ENCODE data around the gene SLC38A2.

Gene SLC38A2

DNA sequence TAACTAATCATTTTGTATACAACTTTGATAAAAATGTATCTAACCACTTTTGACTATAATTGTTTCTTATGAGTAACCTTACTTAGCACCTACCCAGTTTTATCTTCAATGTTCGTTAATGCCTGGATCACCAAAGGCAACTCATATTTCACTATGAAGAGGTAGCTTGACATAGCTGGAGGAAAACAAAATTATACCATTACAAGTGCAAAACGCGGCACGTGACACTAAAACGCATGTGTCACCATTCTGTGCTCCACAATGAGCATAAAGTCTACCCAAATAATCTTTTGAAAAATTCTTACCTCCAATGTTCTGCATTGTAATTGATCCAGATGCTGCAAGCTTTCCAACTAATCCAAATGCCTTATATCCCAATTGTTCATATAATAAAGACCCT lies 5.8 kb downstream of the SLC38A2 start:
- Histone ChIP-seq H3K4me1 (ENCODE audit: insufficient read depth, low read length) (peaks cover 24% of the 10 kb centered on the region; the same call in 1 of the 2 replicates), H3K27me3 (ENCODE audit: insufficient read depth, low read length) (no peaks in the 10 kb centered on the region), H3K4me3 (ENCODE audit: low read length) (no peak overlapping the region), H3K27ac (ENCODE audit: low read depth, low read length) (no peak overlapping the region), H3K9ac (ENCODE audit: low read depth, low read length) (no peak overlapping the region), H3K36me3 (ENCODE audit: insufficient read depth, low read length) (peaks cover 94% of the 10 kb centered on the region), H3K9me3 (ENCODE audit: insufficient read depth, low read depth, low read length) (no peaks in the 10 kb centered on the region)
- WGBS: 96% methylated on average over 5 of the region's 5 CpGs

- no peak overlapping the region for H3K27ac ChIP-seq (ENCODE audit: low read depth, low read length)
- peaks cover 24% of the 10 kb centered on the region; the same call in 1 of the 2 replicates for H3K4me1 ChIP-seq (ENCODE audit: insufficient read depth, low read length)
- no peaks in the 10 kb centered on the region for H3K27me3 ChIP-seq (ENCODE audit: insufficient read depth, low read length)
- WGBS: 90% methylated on average over 1 of the region's 2 CpGs
- H3K4me3 ChIP-seq (ENCODE audit: low read length): no peak overlapping the region
- peaks cover 100% of the 10 kb centered on the region for H3K36me3 ChIP-seq (ENCODE audit: insufficient read depth, low read length)
- no peaks in the 10 kb centered on the region for H3K9me3 ChIP-seq (ENCODE audit: insufficient read depth, low read depth, low read length)
- H3K9ac ChIP-seq (ENCODE audit: low read depth, low read length): no peak overlapping the region
Measured at GRCh38 chr12:46365951-46366379, 6.6 kb downstream of the SLC38A2 start.

DNA sequence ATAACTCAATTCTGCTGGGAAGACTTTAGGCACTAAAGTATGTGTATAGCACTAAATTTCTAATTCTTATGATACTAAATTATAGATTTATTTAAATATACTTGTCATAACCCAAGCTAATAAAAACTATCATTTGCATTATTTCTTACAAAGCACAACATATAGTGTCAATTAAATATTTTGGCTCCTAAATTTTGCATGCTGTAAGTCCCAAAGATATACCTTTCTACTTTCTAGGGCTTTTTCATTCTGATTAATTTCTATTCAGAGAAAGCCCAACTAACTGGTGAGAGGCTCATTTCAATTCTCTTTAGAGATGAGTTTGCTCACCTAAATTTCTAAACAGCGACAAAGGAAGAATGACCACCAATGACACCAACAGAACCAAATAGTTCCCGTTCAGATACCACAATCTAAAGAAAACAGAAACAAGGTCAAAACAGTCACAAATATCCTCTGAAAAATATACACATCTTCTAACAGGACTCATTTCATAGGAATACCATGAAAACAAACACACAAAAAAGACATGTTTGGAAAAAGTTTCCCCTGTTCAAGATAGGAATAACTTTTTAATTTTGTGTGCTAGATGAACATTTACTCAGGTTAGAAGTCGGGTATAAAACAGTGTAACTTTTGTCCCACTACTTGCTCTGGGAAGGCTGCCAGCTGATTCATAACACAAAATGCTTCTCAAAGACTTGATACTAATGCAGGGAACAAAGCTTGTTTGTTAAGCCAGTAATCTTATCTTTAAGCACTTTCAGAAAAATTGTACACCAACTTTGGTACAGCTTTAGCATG lies 7.6 kb downstream of the SLC38A2 start:
- 96% methylated on average over 3 of the region's 3 CpGs for WGBS
- no peak overlapping the region for H3K9ac ChIP-seq (ENCODE audit: low read depth, low read length)
- H3K27me3 ChIP-seq (ENCODE audit: insufficient read depth, low read length): no peaks in the 10 kb centered on the region
- H3K36me3 ChIP-seq (ENCODE audit: insufficient read depth, low read length): peaks cover 100% of the 10 kb centered on the region
- H3K4me1 ChIP-seq (ENCODE audit: insufficient read depth, low read length): peaks cover 17% of the 10 kb centered on the region; the same call in 1 of the 2 replicates
- H3K27ac ChIP-seq (ENCODE audit: low read depth, low read length): no peak overlapping the region
- H3K9me3 ChIP-seq (ENCODE audit: insufficient read depth, low read depth, low read length): no peaks in the 10 kb centered on the region
- no peak overlapping the region for H3K4me3 ChIP-seq (ENCODE audit: low read length)

GRCh38 chr12:46364300-46364696 lies 8.3 kb downstream of the SLC38A2 start:
- Histone ChIP-seq H3K4me3 (ENCODE audit: low read length) (no peak overlapping the region), H3K9me3 (ENCODE audit: insufficient read depth, low read depth, low read length) (no peaks in the 10 kb centered on the region), H3K4me1 (ENCODE audit: insufficient read depth, low read length) (peaks cover 10% of the 10 kb centered on the region; the same call in 1 of the 2 replicates), H3K9ac (ENCODE audit: low read depth, low read length) (no peak overlapping the region), H3K27ac (ENCODE audit: low read depth, low read length) (no peak overlapping the region), H3K36me3 (ENCODE audit: insufficient read depth, low read length) (peaks cover 100% of the 10 kb centered on the region), H3K27me3 (ENCODE audit: insufficient read depth, low read length) (no peaks in the 10 kb centered on the region)
- 86% methylated on average over 3 of the region's 3 CpGs for WGBS

GRCh38 chr12:46363582-46364299 lies 8.8 kb downstream of the SLC38A2 start:
- H3K27me3 ChIP-seq (ENCODE audit: insufficient read depth, low read length): no peaks in the 10 kb centered on the region
- no peak overlapping the region for H3K4me3 ChIP-seq (ENCODE audit: low read length)
- peaks cover 100% of the 10 kb centered on the region for H3K36me3 ChIP-seq (ENCODE audit: insufficient read depth, low read length)
- no peak overlapping the region for H3K9ac ChIP-seq (ENCODE audit: low read depth, low read length)
- WGBS: 96% methylated on average over 9 of the region's 9 CpGs
- H3K9me3 ChIP-seq (ENCODE audit: insufficient read depth, low read depth, low read length): no peaks in the 10 kb centered on the region
- no peak overlapping the region for H3K27ac ChIP-seq (ENCODE audit: low read depth, low read length)
- H3K4me1 ChIP-seq (ENCODE audit: insufficient read depth, low read length): peaks cover 5% of the 10 kb centered on the region; the same call in 1 of the 2 replicates

GRCh38 chr12:46362895-46363581 lies 9.5 kb downstream of the SLC38A2 start:
- Histone ChIP-seq H3K36me3 (ENCODE audit: insufficient read depth, low read length) (peaks cover 97% of the 10 kb centered on the region), H3K4me1 (ENCODE audit: insufficient read depth, low read length) (no peaks in the 10 kb centered on the region), H3K9me3 (ENCODE audit: insufficient read depth, low read depth, low read length) (no peaks in the 10 kb centered on the region), H3K9ac (ENCODE audit: low read depth, low read length) (no peak overlapping the region), H3K27me3 (ENCODE audit: insufficient read depth, low read length) (no peaks in the 10 kb centered on the region), H3K4me3 (ENCODE audit: low read length) (no peak overlapping the region), H3K27ac (ENCODE audit: low read depth, low read length) (no peak overlapping the region)
- 97% methylated on average over 1 of the region's 2 CpGs for WGBS

DNA sequence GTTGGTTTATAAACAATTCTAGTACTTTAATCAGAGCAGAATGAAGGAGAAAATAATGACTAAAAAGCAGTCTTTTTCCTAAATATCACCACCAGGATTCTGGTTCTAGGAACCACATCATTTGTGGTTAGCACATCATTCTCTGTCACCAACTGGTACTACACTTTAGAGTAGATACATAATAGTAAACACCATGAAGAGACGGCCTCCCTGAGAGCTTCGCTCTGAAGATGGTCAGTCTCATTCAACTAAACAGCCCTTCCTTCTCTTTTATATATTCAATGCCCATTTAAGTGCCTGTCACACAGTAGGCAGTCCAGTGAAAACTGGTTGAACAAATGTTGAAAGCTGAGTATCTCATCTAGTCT lies 10.9 kb downstream of the SLC38A2 start:
- H3K9ac ChIP-seq (ENCODE audit: low read depth, low read length): no peak overlapping the region
- H3K36me3 ChIP-seq (ENCODE audit: insufficient read depth, low read length): peaks cover 83% of the 10 kb centered on the region
- H3K4me3 ChIP-seq (ENCODE audit: low read length): no peak overlapping the region
- WGBS: 91% methylated on average over 2 of the region's 2 CpGs
- H3K27ac ChIP-seq (ENCODE audit: low read depth, low read length): no peak overlapping the region
- H3K27me3 ChIP-seq (ENCODE audit: insufficient read depth, low read length): no peaks in the 10 kb centered on the region
- H3K4me1 ChIP-seq (ENCODE audit: insufficient read depth, low read length): no peaks in the 10 kb centered on the region
- no peaks in the 10 kb centered on the region for H3K9me3 ChIP-seq (ENCODE audit: insufficient read depth, low read depth, low read length)

- Histone ChIP-seq H3K4me3 (ENCODE audit: low read length) (no peak overlapping the region), H3K27ac (ENCODE audit: low read depth, low read length) (no peak overlapping the region), H3K9me3 (ENCODE audit: insufficient read depth, low read depth, low read length) (no peaks in the 10 kb centered on the region), H3K27me3 (ENCODE audit: insufficient read depth, low read length) (no peaks in the 10 kb centered on the region), H3K9ac (ENCODE audit: low read depth, low read length) (no peak overlapping the region), H3K4me1 (ENCODE audit: insufficient read depth, low read length) (no peaks in the 10 kb centered on the region), H3K36me3 (ENCODE audit: insufficient read depth, low read length) (peaks cover 78% of the 10 kb centered on the region)
- WGBS: 92% methylated on average over 2 of the region's 2 CpGs
Measured at GRCh38 chr12:46360908-46361666, 11.5 kb downstream of the SLC38A2 start.

- Histone ChIP-seq H3K9ac (ENCODE audit: low read depth, low read length) (no peak overlapping the region), H3K27ac (ENCODE audit: low read depth, low read length) (no peak overlapping the region), H3K4me1 (ENCODE audit: insufficient read depth, low read length) (no peaks in the 10 kb centered on the region), H3K27me3 (ENCODE audit: insufficient read depth, low read length) (no peaks in the 10 kb centered on the region), H3K9me3 (ENCODE audit: insufficient read depth, low read depth, low read length) (no peaks in the 10 kb centered on the region), H3K4me3 (ENCODE audit: low read length) (no peak overlapping the region), H3K36me3 (ENCODE audit: insufficient read depth, low read length) (peaks cover 71% of the 10 kb centered on the region)
- no CpG with 5 or more reads among the region's 1 CpG for WGBS
Measured at GRCh38 chr12:46360370-46360769, 12.2 kb downstream of the SLC38A2 start.

DNA sequence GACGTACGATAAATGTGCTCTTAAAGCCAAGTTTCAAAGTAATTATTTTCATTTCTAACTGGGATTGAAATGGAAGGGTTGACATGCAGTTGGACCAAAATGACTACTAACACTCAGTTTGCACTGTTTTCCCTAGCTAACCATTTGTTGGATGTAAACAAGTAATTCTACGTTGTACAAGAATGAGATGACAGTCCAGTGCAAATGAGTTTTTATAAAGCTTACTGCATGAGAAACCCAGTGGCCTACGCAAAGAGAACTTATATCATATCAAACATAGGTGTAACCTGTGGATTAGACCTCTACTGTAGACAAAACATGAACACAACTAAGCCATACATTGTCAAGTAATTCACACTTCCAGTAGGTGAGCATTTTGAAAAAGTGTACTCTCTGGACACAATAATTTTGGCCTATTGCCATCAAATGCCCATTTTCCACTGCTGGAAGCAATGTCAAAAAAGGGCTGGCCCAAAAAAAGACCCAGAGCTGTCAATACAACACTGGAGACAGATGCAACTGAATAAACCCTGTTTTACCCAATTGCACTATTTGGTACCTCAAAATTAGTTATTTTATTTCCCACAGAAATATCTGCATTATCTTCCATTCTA lies 12.8 kb downstream of the SLC38A2 start:
- Histone ChIP-seq H3K9ac (ENCODE audit: low read depth, low read length) (no peak overlapping the region), H3K36me3 (ENCODE audit: insufficient read depth, low read length) (peaks cover 65% of the 10 kb centered on the region), H3K9me3 (ENCODE audit: insufficient read depth, low read depth, low read length) (no peaks in the 10 kb centered on the region), H3K4me1 (ENCODE audit: insufficient read depth, low read length) (no peaks in the 10 kb centered on the region), H3K27ac (ENCODE audit: low read depth, low read length) (no peak overlapping the region), H3K27me3 (ENCODE audit: insufficient read depth, low read length) (no peaks in the 10 kb centered on the region), H3K4me3 (ENCODE audit: low read length) (no peak overlapping the region)
- WGBS: 96% methylated on average over 2 of the region's 4 CpGs
